Right kidney (tissue), 9 donors: ENCODE data around the gene GALNT3.

ENCODE experiments used
- DNase-seq: peaks from one replicate; pipeline ENCODE4 v3.0.0-alpha.2; 2016
- long read RNA-seq, 8 donors: transcript quantifications; one replicate each; lab custom pipeline, GENCODE V29; 2026

Gene GALNT3
- long read RNA-seq, donor 1, partial matches to known transcripts, result 0 of 1 reads
- long read RNA-seq, donor 1, other reads (novel, unspliced or antisense), result 0 of 1 reads
- long read RNA-seq, donor 2, partial matches to known transcripts, result 0 of 1 reads
- long read RNA-seq, donor 2, other reads (novel, unspliced or antisense), result 0 of 1 reads
- long read RNA-seq, donor 3, partial matches to known transcripts, result 0 of 1 reads
- long read RNA-seq, donor 3, other reads (novel, unspliced or antisense), result 0 of 1 reads
- long read RNA-seq, donor 4, partial matches to known transcripts, result 0 of 4 reads
- long read RNA-seq, donor 4, other reads (novel, unspliced or antisense), result 0 of 4 reads
- long read RNA-seq, donor 5, partial matches to known transcripts, result 5 of 7 reads
- long read RNA-seq, donor 5, other reads (novel, unspliced or antisense), result 0 of 7 reads
- long read RNA-seq, donor 6, partial matches to known transcripts, result 0 of 3 reads
- long read RNA-seq, donor 6, other reads (novel, unspliced or antisense), result 0 of 3 reads
- long read RNA-seq, donor 7, partial matches to known transcripts, result 0 of 2 reads
- long read RNA-seq, donor 7, other reads (novel, unspliced or antisense), result 0 of 2 reads
- long read RNA-seq, donor 8, partial matches to known transcripts, result 0 of 2 reads
- long read RNA-seq, donor 8, other reads (novel, unspliced or antisense), result 0 of 2 reads

DNA sequence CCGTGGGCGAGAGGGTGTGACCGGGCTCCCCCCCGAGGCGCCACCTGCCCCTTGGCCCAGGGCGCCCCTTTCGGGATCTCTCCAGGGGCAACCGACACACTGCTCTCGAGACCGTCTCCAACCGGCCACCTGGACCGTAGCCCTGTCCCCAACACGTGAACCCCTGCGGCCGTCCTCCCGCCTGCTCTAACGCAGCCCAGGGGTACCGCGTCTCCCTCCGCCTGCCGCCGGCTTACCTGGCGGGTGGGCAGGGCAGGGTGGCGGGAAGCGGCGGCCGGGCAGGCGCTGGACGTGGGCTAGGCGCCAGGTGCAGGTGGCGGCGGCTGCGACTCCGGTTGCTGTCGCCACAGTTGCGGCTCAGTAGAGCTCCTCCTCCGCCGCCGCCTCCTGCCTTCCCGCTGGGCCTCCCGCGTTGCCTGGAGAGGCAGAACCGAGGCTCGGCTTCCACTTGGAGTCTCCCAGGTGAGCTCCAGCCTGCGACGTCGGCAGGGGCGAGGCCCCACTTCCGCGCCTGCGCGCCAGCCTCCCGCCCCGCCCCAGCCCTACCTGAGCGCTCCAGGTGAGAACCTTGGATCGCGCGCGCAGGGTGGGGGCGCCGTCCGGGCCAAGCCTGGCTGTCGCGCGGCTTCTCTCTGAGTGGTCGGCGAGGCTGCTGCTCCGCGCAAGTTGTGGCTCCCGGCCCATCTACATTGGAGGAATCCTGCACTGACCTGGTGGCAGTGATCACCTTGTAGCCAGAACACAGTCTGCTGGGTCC, at the start of gene GALNT3:
Gene GALNT3 (minus strand): TSS at position 469 of the 757 bp plus-strand sequence. CDS start 23,547 bp downstream, outside the sequence.
- peak; percentile 72 for DNase-seq

DNA sequence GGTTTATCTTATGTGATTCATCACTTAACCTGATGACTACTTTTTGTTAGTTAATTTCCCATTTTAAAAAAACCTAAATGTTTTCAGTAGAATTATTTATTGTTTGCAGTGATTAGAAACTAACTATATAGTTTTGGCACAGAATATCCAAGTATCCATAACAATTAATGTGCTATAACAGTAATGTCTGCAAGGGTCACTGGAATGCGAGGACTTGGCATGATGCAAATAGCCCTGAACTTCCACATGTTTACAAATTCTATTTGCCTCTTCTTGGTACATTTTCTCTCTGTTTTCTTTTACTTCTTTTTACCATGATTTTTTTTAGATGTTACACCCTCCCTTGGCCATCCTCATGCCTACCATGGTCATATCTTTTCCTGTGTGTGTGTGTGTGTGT, 49.3 kb upstream of the GALNT3 start:
- no peak for DNase-seq

- no peak for DNase-seq
Measured at GRCh38 chr2:165840333-165840958, 46.4 kb upstream of the GALNT3 start.

DNA sequence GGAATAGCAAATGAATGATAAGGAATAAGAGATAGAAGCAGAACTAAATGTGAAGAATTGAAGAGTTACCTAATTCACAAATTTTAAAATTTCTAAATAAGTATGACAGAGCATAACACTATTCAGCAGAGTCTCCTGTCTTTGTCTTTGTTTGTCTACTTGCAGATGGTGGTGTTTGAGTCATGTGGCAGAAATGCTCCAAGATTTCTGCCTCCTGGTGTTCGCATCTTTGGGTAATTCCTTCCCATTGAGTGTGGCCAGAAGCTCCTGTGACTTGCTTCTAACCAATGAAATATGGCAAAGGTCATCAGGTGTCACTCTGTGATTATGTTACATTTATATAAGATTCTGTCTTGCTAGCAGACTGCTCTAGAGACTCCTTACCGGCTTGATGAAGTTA, 45.6 kb upstream of the GALNT3 start:
- DNase-seq, result no peak

- DNase-seq, result no peak
Measured at GRCh38 chr2:165837122-165837521, 43.1 kb upstream of the GALNT3 start.

- DNase-seq, result no peak
Measured at GRCh38 chr2:165835363-165835762, 41.3 kb upstream of the GALNT3 start.

GRCh38 chr2:165833156-165833555, 39.1 kb upstream of the GALNT3 start:
- DNase-seq, result no peak

DNA sequence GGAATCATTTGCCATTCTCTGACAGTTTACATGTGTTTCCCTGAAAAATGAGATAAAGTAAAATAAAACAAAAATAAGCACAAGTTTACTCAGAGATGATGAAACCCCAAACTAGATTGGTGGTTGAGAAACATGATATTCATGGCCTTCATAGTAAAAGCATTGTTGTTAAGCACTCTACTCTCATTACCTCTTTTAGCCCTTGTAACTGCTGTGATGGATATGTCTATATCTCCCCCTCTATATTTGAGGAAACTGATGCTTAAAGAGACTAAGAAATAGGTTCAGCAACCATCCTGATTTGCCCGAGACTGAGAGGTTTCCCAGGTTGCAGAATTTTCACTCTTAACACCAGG, 33.9 kb upstream of the GALNT3 start:
- DNase-seq, result no peak

DNA sequence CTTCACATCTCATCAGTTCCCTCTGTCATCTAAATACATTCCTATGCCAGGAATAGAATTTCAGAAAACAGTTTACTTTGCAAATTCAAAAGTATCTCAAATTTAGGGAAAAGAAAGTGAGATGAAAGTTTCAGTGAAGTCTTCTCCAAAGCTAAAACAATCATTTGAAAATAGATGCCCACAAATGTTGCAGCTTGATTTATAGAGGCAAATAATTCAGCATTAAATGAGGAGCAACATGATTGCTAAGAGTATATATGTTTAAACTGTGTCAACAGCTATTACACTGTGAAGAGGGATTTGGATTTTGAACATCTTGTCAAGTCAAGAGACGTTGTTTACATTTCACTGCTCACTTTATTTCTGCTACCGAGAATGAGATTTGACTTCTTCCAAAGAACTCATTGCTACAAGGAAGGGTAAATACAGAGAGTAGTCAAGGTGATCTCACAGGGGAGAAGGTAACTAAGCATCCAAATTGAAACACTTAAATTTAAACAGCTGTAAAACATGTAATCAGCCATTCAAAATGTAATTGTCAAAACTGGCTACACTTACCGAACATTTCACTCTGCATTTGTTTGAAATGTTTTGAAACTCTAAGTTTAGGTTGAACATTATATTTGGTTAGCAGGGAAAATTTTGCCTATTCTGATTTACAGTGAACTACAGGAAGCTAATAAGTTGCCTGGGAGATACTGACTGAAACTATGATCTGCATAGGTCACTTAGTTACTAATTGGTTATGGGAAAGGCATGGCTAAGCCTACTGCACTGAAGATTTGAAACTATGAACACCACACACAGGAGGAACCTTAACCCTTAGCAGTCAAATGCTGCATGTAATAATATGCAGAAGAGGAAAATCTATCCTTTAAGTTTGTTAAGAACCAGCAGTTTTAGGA, 33.2 kb upstream of the GALNT3 start:
- DNase-seq, result no peak

GRCh38 chr2:165825041-165825440, 31.0 kb upstream of the GALNT3 start:
- DNase-seq, result no peak

DNA sequence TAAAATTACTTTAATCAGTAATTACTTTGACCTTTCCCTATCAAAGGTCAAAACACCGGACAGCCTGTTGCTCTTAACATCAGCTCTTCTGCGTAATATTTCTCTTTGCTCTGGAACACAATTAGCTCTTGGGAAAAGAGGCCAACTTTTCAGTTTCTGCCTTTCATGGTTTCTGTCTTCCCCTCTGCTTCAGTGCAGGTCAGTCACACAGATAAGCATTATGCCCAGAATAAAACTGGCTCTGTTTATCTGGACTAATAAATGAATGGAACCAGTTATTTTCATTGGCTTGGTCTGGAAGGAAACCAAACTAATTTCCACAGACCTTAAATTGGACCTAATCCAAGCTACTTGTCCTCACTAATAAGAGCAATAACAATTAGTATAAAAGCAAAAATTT, 26.2 kb upstream of the GALNT3 start:
- no peak for DNase-seq

DNA sequence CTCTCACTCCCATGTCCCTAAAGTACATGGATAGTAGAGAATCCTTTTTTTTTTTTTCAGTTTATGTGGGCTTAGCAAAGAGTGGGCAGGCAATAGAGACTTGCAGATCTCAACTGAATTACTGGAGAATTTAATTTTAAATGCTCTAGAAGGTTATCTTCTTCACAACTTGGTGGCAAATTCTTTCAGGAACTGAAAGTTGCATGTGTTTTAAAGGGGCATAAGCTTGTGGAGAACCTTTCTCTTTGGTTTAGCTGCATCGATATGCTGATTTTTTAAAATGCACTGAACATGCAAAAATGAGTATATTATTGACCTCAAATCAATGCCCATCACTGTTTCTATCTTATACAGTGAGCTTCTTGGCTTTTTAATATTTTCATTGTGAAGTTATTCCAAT, 24.9 kb upstream of the GALNT3 start:
- DNase-seq, result no peak

GRCh38 chr2:165815299-165816141, 21.5 kb upstream of the GALNT3 start:
- DNase-seq, result no peak

GRCh38 chr2:165814473-165814872, 20.4 kb upstream of the GALNT3 start:
- no peak for DNase-seq

- no peak for DNase-seq
Measured at GRCh38 chr2:165811592-165812370, 17.7 kb upstream of the GALNT3 start.

GRCh38 chr2:165810418-165810817, 16.4 kb upstream of the GALNT3 start:
- DNase-seq, result no peak

DNA sequence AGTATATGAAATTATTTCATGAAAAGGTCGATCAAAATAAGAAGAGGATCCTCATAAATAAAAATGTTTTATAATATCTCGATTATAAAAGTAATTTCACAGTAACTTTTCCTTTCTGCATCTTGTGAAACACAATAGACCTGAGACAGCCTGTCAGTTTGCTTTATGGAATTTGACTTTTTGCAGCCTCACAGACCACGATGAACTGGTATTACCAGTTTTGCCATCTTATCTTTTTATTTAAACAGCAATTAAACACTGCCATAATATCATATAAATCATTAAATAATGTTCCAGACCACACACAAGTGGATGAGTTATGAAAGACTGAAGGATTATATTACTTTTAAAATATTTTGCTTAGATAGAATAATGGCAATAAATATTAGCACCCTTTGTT, 10.7 kb upstream of the GALNT3 start:
- no peak for DNase-seq

DNA sequence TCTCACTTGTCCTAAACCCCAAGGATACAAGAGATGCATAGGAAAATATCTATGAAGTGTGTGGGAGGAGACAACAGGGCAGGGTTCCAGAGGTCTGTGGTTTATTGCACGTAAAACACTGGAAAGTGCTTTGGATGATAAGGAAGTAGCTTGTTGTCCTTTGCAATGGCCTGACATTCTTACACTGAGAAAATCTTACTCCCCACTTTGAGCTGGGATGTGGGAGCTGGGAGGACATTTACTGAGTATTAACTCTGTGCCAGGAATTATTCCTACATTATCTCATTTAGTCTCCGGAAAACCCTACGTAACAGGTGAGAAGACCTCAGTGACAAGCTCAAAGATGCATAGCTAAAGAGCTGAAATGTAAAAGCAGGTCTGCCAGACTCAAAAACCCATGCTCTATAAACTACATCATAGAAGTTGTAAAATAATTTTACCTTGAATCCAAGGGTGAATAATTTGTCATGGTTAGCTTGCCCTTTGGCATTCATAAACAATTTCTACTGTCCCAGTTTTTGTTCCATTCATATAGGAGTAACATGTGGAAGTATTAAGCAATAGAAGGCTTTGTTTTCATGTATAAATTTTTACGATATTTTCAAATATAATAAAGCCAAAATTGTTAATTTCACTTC, 9.2 kb upstream of the GALNT3 start:
- no peak for DNase-seq

DNA sequence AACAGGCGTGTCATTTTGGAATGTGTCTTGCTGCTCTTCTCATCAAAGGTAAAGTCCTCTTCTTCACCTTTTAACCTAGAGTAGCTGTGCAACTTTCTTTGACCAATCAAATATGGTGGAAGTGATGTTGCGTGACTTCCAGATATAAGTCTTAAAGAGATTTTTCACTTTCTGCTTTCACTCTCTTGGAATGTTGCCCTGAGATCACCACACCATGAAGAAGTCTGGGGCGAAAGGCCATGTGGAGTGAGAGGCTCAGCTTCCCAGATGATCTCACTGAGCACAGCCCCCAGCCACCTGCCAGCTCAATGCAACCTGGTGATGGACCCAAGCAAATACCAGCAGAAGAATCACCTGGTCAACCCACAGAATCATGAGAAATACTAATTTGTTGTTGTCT, 7.1 kb upstream of the GALNT3 start:
- no peak for DNase-seq
